GM04503 (cell line): ENCODE results near the gene MGMT.

Experiments used
- DNase-seq: peaks from one replicate; pipeline ENCODE4 v3.0.0-alpha.2; 2012; ENCODE audit warnings: low read depth

The MGMT gene

DNA sequence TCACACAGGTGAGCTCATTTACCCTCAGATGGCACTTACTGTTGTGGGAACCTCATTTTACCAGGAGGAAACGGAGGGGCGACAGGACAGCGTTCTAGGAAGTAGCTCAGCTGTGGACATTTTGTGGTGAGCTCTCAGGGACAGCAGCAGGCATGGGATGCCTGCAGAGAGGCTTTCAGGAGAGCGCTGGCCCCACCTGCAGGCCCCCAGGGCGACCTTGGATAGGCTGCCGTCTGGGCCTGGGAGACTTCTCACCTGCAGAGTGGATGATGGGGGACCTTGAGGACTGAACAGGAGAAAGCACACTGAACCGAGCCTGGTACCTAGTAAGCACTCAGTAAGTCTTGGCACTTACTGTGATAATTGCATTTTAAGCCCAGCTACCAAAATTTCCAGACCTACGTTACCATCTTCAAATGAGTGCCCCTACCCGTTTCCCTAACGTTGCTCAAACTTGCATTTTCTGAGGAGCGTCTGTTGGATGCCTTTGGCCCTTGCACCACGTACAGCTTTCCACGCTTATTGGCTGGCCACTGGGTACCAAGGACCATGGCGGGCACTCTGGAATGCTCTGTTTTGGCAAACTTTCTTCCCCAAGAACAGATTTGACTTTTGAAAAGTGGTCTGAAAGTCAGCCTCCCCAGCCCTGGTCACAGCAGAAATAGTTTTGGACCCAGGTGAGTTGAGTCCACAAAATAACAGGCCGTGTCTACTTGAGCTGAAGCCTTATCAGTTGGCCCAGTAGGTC, 273.7 kb downstream of the MGMT start:
- no peak for DNase-seq

DNA sequence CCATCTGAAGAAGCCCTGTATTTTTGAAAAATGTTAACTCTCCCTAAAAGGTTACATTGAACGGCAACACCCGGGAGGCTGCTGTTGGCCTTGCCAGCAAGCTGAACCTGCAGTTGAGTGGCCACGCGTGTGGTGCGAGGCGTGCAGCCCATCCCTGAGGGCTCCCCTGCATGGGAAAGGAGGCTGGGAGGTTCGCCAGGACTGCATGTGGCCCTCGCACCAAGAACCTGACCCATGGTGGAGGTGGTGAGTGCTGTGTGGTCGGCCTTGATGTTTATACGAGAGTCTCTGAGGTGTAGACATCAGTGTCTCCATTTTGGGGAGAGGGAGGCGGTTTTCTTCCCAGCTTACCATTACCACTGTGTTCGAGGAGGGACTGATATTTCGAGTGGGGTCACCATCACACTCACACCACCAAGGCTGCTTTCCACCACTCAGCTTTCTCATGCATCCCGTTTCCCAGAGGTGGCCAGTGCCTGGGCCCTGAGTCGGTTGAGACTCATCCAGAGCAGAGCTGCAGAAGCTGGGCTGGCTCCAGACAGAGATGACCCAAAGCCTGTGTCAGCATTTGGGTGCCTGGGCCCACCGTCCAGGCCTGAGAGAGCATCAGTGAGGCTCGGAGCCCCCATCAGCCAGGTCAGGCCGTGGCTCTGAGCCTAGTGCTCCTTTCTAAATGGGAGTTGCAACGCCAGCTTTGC, 274.4 kb downstream of the MGMT start:
- no peak for DNase-seq

DNA sequence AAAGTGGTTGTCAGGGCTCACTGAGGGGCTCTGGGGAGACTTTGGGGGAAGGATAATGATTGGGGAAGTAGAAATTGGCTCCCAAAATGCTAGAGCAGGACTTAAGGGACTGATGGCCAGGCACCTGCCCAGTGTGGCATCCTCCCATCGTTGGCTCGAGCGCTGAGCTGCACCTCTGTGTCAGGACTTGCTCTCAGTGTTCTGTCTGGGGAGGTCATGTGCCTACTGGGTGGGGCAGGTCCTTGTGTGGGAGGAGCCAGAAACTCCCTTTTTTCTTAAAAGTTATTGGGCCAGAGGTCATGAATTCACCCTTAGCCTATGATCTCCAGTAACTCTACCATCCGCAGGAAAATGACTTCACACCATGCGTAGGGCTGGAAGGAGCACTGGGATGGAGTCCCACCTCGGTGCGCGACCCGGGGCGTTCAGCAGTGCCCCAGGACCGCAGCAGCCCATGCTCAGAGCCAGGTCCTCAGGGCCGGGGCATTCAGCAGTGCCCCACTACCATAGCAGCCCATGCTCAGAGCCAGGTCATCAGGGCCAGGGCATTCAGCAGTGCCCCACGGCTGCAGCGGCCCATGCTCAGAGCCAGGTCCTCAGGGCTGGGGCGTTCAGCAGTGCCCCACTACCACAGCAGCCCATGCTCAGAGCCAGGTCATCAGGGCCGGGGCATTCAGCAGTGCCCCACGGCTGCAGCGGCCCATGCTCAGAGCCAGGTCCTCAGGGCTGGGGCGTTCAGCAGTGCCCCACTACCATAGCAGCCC, 275.1 kb downstream of the MGMT start:
- no peak for DNase-seq

DNA sequence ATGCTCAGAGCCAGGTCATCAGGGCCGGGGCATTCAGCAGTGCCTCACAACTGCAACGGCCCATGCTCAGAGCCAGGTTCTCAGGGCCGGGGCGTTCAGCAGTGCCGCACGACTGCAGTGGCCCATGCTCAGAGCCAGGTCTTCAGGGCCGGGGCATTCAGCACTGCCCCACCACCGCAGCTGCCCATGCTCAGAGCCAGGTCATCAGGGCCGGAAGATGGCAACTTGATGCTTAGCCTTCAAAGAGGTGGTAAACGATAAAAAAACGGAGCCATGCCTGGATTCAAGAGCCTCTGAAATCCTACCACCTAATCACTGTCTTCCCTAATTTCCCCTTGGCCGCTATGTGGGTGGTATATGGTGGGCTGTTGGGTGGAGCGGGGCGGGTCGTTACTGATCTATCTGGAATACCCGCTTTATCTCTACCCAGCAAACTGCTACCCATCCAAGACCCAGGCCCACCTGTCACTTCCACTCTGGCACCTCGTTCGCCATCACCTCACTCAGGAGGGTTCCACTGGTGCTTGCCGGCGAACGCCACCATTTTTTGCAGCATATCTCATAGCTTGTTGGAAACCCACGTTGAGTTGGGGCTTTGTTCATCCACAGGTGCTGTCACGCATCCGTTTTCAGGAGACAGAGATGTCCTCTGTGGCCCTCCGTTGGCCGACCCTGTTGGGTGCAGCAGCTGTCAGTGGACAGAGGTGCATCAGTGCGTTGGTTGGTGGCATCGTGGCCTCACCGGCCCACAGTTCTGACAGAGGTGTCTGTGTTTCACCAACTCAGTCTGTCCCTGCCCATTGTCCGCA, 275.9 kb downstream of the MGMT start:
- no peak for DNase-seq

DNA sequence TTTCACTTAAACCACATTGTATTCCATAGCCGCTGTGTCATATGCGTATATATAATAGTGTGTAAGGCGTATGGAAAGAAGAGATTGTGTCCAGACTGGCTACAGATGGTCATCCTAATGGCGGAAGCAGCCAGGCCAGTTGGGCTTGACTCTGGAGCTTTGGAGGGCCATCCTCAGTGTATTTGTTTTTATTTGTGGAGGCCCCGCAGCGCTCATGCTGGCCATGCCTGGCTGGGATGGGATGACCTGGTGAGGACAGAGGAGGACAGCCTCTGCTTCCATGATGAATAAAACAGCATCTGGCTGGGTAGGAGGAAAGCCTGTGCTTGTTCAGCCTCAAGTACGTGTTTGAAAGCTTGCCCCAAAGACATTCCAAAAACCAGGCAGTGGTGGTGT, 276.7 kb downstream of the MGMT start:
- DNase-seq = no peak

DNA sequence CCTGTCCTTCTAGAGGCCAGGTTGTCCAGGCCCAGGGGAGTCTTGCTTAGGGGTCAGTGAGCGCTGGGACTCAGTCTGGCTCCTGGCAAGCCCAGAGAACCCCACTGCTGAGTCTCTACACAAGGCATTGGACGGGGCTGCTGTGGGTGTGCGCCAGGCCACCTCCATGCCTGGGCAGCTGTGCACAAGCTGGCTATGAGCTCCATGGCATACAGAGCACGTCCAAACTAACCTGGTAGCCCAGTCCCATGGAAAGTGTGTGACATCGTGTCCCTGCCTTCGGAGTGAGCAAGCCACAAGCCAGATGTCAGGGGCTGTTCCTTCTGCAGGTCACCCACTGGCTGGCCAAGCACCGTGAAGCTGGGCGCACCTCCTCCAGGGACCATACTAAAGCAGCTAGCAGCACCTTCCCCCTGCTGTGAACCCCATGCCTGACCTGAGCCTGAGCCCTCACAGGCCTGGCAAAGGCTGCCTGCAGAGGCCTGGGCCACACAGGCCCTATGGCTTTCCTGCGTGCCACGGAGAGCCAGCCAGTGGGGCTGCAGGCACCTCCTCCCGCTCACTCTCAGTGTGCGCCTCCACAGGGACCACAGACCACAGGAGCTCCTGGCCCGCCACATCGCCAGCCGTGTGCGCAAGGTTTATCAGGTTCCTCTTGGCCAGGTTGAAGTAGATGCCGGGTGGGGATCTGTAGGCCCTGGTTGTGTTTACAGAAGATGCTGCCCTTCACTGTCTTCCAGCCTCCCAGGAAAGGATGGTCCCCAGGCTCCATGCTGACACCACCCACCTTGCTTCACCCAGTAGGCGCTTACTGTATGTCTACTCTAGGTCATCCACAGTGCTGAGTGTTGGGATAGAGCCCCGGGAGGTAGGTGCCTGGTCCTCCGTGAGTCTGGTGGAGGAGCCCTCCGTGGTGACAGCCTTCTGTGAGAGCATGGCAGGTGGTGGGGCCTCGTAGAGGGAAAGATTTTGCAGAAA, 277.4 kb downstream of the MGMT start:
- DNase-seq = no peak

DNA sequence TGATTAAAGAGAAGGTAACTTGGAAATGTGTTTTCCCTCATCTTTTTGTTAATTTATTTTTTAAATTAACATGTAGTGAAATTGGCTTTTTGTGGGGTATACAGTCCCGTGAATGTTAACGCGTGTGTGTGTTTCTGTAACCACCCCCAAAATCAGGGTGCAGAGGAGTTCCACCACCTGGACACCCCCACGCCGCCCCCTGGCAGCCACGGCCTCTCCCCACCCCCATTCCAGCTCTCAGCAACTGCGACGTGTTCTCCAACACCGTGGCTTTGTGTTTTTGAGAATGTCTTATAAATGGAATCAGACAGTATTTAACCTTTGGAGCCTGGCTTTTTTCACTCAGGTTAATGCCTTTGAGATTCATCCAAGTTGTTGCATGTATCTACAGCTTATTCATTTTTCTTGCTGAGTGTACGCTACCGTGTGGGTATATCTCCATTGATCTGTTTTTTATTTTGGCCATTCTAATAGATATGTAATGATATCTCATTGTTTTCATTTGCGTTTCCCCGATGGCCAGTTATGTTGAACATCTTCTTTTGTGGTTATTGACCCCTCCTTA, 278.2 kb downstream of the MGMT start:
- DNase-seq = no peak

DNA sequence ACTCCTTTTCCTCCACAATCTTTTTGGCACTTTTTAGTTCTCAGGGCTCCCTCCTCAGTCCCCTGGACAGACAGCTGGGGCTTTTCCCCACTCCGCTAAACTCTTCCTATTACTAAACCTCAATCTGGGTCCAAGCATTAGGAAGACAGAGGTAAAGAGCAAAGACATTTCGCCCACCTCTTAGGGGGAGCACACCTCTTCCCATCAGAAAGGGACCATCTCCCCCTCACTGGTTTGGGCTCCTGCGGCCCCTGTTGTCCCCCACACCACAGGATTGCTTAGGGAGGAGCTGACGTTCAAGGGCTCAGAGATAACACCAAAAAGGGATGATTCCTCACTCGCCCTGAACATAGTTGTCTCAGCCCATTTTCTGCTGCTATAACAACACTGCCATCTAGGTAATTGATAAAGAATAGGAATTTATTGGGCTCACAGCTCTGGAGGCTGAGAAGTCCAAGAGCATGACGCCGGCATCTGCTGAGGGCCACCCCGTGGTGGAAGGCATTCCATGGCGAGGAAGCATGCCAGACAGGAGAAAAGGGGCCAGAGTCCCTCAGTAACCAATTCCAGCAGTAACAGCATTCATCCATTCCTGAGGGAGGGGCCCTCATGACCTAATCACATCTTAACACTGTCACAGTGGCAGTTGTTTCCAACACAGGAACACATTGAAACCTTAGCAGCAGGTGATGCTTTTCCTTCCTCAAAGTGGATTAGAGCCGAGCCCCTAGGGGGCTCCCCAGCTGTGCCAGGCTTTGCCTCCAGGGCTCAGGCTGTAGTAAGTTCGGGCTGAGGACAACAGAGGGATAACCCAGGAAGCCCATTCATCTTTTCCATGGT, 287.4 kb downstream of the MGMT start:
- no peak for DNase-seq

DNA sequence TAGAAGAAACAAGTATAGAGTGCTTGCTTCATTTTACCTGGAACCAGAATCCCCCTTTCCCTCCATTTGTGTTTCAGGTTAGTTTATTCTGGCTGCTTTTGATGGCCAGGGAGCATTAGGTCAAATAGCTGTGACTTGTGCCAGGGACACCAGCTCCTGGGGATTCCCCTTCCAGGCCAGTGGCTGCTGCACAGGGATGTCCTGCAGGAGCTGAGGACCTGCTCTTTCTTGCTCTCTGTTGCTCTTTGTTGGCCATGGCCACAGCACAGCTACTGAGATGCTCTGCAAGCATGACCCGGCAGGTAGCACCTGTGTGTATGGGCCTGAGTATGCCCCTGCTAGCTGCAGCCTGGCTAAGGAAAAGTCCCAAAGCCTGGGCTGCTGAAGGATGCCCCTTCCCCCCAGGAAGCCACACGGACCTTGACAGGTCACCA, 288.1 kb downstream of the MGMT start:
- DNase-seq = no peak

DNA sequence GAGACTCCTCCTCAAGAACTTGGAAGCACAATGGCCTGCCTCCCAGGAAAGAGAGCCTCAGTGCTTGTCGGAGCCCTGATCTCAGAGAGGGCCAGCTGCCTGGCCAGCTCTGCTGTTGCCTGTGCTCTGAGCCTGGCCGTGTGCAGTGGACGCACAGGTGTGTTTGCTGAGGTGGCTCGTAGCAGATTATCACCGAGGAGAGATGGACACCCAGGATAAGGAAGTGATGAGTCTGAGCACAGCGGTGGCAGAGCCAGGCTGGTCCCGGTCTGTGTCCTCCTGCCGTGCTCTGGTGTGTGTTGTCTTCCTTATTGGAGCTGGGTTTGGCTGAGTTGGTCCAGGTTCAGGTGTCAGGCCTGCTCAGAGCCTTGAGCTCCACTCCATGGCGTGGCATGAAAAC, 288.6 kb downstream of the MGMT start:
- no peak for DNase-seq

DNA sequence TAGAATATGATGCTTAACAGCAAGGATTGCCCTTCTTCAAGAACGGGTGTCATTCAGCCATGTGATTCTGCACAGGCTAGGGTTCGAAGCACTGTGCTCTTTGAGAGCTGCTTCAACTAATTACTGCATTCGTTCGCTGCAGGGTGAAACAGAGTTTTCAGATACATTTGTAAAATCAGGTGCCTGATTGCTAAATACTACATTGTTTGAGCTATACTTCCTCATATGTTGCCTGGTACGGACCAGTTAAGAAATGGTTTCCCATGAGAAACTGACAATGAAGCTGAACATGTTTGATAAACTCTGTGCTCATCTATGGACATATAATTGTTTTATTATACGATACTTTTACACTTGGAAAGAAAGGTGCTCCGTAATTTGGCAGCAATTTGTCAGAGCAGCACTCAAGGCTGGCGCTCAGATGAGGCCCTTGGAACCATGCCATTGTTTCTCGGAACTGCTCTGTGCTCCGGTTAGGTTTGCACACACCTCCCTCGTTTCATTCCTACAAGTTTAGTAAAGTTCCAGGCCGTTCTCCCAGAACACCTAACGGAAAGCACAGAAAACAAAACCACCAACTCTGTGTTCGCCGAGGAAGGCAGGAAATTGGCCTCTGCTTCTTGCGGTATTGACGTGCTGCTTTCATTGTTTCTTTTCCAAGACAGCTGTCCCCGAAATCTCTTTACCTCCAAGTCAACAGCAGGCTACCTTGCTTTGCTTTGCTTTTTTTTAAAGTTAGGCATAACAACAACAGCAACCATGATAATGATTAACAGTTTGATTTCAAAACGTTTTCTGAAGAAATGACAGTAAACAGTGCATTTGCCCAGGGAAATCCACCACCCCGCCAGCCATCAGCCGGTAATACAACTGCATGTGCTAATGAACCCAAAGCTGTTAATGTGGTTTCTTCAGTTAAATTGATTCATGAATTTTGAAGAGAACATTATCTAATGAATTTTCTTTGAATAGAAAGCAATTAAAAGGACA, 290.2 kb downstream of the MGMT start:
- no peak for DNase-seq

DNA sequence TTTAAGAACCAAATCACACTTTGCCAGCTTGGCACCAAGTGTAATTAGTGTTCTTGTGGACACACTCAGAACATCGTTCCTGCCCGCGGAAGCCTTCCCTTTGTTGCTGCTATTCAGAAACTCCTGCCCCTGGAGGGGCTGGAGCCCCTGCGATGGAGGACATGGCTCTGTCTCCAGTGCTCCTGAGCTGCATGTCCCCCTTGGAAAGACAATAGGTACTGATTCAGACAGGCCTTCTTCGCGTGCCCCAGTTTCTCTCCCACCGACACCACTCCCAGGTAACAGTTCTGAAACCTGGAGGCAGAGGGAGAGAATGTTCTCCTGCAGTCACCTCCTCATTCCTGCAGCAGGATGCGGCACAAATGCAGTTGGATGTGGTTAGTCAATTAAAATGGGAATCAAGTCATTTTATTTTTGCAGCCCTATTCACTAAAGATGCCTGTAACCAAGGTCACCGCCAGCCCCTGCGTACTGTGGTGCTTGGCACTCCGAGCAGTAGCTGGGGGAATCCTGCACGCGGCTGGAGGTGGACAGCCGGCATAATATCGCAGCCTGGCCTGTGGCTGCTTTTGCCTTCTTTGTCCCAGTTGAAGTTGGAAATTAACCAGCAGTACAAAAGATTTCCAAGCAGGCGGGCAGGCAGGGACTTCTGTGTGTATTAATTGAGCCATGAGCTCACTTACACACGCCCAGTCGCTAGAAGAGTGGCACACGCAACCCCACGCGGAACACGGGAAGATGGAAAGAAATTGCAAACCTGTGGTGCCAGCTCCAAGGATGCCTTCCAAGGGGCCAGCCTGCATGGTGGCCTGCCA, 291.4 kb downstream of the MGMT start:
- no peak for DNase-seq

DNA sequence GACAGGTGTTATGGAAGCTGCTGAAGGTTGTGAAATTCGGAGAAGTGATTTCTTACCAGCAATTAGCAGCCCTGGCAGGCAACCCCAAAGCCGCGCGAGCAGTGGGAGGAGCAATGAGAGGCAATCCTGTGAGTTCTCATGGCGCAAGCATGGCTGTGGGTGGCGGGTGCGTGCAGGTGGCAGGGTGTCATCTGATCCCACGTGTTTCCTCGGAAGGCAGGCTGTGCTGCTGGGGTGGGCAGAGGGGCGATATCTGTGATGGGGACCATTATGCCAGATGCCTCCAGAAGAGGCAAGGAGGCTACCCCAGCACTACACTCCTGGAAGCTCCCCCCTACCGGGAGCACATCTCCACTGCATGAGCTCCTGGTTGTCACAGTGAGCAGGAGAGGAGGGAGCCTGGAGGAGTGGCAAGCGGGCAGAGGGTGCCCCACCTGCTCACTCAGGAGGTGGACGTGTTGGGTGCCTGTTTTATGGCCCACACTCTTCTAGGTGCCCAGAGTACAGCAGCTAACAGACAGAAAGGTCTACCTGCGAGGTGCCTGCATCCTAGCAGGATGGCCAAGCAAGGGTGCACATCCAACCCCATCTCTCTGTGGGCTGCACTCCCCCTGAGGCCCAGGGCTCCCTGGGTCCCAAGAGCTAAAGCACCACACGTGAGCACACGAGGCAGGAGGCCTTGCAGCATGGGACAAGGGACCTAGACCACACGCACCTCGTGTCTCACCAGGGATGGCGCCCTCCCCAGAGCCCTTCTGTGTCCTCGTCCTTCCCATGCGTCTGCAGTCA, 292.4 kb downstream of the MGMT start:
- DNase-seq = no peak

DNA sequence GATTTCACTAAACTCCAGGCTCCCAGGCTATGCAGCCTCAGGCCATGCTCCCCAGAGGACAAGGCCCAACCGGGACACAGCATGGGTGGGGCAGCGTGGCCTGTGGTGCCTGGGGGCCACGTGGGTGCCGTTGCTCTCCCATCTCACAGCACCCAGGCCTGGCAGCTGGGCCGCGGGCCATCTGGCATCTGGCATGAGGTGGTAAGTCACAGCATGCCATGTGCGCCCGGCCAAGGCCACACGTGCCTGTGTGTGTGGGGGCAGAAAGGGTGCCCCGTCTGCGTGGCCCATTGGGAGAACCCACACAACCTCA, 292.9 kb downstream of the MGMT start:
- DNase-seq = no peak

DNA sequence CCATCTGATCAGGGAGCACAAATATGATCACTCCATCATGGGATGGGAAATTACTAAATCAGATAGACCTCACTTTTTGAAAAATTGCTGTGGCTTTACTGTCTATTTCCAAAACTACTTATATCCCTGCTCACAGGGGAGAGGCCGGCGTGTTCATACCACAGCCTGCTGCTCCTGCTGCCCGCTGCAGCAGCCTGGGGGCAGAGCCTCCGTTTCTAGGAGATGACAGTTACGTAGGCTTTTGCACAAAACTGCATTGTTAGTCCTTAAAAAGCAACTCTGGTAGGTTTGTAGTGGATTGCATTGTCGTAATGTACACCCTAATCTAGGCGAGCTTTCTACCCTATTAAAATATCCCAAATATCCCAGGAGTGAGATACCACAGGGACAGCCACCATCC, 293.4 kb downstream of the MGMT start:
- no peak for DNase-seq

DNA sequence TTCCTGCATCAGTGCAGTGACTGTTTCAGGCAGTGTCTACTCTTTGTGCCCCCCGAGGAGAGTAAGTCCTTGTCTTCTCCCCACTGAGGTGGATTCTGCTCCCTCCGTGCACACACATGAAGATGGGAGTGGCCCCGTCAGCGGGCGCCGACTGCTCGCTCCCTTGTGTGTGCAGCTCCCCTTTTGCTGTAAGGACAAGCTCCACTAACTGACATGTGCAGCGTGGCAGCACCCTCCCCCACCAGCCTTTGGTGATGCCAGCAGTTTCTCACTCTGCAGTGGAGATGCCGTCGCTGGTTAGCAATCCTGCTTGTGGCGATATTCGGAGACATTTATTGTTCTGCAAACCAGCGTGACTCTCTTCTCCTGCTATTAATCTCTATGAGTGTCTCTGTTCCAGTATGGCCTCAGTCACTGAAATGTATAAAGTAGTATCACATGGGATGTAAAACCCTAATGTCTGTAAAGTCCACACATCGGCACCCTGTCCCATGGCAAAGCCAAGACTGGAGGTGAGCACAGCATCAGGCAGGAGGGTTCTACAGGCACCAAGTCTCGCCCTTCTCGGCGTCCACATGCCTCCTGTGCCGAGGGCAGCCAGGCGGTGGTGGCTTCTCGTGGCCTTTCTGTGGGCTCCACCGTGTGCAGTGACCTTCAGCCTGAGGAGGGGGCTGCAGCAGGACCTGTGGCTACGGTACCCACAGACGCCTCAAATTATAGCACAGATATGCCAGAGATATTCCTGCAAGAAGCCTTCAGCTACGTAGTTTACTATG, 294.3 kb downstream of the MGMT start:
- no peak for DNase-seq
